Bronchial epithelial cell (primary cell): ENCODE measurements around the gene MEST. TPM values are rescaled to one million over a fixed set of nuclear protein-coding genes. Genes with fewer than 3 reads are reported as not detected.

ENCODE experiments used
- DNase-seq: peaks from one replicate; pipeline ENCODE4 v3.0.0-alpha.2; 2010; ENCODE audit warnings: low read depth
- FAIRE-seq: peaks from 2 replicates; lab custom pipeline; 2011; peaks lifted over from hg19 to GRCh38; lab: Jason Lieb, UNC
- H3K27me3 ChIP-seq: 2 replicates; pipeline ENCODE4 v1.5.1; 2011; ENCODE audit warnings: low read length; ENCODE audit not compliant: control insufficient read depth, insufficient read depth
- H3K36me3 ChIP-seq: 2 replicates; pipeline ENCODE4 v1.5.1; 2011; ENCODE audit warnings: low read length; ENCODE audit not compliant: control insufficient read depth, insufficient read depth
- H3K4me3 ChIP-seq: 2 replicates; pipeline ENCODE4 v1.5.1; 2011; ENCODE audit warnings: mild to moderate bottlenecking, low read depth, low read length, control low read depth
- total RNA-seq: library from RNA; depleted of rRNA; stranded (reverse); fragments of >200 nt; gene quantifications from 2 replicates; pipeline ENCODE4 v1.2.1, GENCODE V29; 2014
- TF ChIP-seq, protein P1 (sequence below): IDR thresholded peaks from 2 replicates; pipeline ENCODE4 v1.5.1; 2011; ENCODE audit warnings: mild to moderate bottlenecking, moderate library complexity, low read length, control low read depth, inconsistent platforms; ENCODE audit not compliant: insufficient read depth, severe bottlenecking

MEST gene
- total RNA-seq, 1 donor from 2014 or later = 11.8 TPM

DNA sequence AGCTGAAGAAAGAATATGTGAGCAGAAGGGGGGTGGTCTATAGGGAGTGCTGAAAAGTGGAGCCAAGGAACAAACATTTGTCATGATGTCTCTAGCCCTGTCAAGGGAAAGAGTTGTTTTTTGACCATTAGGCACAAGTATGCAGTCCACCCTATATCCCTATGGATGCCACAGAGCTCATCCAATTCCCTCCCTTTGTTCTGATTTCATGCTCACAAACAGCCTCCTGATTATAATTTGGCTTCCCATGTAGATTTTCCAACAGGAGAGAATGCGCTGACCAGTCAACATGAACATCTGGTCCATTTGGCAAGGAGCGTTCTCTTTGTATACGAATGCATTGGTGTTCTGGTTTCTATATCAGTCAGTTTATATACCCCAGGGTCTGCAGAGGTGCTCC lies 38.9 kb upstream of the MEST start:
- no peaks in the 10 kb centered on the region for H3K27me3 ChIP-seq
- H3K4me3 ChIP-seq = no peak overlapping the region
- H3K36me3 ChIP-seq = no peaks in the 10 kb centered on the region
- FAIRE-seq = no peak
- TF ChIP-seq, protein P1, sequence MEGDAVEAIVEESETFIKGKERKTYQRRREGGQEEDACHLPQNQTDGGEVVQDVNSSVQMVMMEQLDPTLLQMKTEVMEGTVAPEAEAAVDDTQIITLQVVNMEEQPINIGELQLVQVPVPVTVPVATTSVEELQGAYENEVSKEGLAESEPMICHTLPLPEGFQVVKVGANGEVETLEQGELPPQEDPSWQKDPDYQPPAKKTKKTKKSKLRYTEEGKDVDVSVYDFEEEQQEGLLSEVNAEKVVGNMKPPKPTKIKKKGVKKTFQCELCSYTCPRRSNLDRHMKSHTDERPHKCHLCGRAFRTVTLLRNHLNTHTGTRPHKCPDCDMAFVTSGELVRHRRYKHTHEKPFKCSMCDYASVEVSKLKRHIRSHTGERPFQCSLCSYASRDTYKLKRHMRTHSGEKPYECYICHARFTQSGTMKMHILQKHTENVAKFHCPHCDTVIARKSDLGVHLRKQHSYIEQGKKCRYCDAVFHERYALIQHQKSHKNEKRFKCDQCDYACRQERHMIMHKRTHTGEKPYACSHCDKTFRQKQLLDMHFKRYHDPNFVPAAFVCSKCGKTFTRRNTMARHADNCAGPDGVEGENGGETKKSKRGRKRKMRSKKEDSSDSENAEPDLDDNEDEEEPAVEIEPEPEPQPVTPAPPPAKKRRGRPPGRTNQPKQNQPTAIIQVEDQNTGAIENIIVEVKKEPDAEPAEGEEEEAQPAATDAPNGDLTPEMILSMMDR = no peak
- DNase-seq = no peak

DNA sequence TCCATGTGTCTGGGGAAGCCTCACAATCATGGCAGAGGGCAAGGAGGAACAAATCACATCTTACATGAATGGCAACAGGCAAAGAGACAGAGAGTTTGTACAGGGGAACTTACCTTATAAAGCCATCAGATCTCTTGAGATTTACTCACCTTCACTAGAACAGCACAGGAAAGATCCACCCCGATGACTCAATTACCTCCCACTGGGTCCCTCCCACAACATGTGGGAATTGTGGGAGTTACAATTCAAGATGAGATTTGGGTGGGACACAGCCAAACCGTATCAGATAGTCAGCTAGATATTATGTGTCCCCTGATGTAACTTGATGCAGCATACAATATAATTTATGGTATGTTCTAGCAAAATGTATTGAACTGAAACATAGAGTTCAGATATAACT lies 36.9 kb upstream of the MEST start:
- TF ChIP-seq, protein P1 = no peak
- Histone ChIP-seq H3K4me3 (no peak overlapping the region), H3K27me3 (no peaks in the 10 kb centered on the region), H3K36me3 (no peaks in the 10 kb centered on the region)
- FAIRE-seq (no peak), DNase-seq (peak; percentile 23)

DNA sequence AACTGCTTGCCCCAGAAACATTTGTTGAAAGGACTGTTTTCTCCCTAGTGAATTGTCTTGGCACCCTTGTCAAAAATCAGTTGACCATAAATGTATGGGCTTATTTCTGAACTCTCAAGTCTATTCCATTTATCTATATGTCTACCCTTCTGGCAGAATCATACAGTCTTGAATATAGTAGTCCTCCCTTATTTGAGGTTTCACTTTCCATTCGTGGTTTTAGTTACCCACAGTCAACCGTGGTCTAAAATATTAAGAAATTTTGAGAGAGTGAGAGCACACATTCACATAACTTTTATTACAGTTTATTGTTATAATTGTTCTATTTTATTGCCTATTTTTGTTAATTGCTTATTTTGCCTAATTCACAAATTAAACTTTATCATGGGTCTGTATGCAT lies 33.6 kb upstream of the MEST start:
- Histone ChIP-seq H3K27me3 (no peaks in the 10 kb centered on the region), H3K4me3 (no peak overlapping the region), H3K36me3 (no peaks in the 10 kb centered on the region)
- FAIRE-seq (no peak), DNase-seq (no peak)
- TF ChIP-seq, protein P1 = no peak

DNA sequence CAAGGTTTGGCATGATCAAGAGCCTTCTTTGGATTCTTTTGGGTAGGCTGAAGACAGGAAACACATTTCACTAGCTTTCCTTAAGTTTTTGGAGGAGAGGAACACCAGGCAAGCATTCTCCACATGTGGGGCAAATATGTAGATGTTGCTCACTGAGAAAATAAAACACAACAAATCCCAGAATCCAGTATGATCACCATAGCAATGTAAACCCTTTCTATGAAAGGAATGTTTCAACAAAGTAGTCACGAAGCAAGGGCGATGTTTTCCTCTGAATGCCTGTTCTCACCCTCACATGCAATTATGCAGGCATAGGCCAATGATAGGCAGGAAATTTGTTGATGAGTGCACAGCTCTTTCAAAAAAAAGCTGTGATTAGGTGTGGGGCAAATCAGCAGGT lies 30.6 kb upstream of the MEST start:
- DNase-seq = no peak
- TF ChIP-seq, protein P1 = no peak

DNA sequence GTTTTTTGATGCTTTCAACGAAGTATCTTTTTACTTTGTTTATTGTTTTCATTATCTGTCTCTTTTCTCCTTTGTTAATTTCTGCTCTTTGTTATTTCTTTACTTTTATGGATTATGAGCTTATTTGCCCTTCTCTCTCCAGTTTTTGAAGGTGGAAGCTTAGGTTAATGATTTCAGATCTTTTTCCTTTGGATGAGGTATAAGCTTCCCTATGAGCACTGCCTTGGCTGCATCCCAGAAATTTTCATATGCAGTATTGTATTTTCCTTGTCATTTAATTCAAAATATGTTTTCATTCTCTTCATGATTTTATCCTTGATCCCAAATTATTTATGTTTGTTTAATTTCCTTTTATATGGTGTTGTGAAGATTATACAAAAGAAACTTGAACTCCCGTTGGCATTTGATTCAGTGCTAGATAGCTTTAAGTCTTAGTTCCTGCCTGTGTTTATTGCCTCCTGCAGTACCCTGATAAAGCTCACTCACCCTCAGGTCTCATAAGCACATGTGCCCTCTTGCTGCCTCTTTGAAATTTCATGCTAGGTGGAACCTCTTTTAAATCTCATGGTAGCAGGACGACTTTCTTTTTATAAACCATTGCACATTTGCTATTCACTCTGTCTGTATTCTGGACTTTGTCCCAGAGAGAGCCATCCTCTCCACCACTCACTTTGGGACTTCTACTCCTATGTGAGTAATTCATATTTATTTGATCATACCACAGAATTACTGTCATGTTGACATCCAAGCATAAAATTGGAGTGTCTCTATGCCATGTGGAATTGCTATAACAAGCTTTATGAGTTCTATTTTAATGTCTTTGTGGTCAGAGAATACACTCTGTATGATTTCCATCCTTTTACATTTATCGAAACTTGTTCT lies 28.1 kb upstream of the MEST start:
- Histone ChIP-seq H3K27me3 (no peaks in the 10 kb centered on the region), H3K4me3 (no peak overlapping the region), H3K36me3 (no peaks in the 10 kb centered on the region)
- TF ChIP-seq, protein P1 = no peak
- no peak for FAIRE-seq
- DNase-seq = no peak

More for the DNA sequence above, 30.6 kb upstream of the MEST start:
- Histone ChIP-seq H3K27me3 (no peaks in the 10 kb centered on the region), H3K36me3 (no peaks in the 10 kb centered on the region), H3K4me3 (no peak overlapping the region)
- no peak for FAIRE-seq
